ENCODE data around the gene FADS1. TPM values are rescaled to one million over a fixed set of nuclear protein-coding genes. Genes with fewer than 3 reads are reported as not detected.

The FADS1 gene
- total and polyA plus RNA-seq, 2 experiments from 2014 or later = 74.9 to 119 TPM

GRCh38 chr11:61847914-61848581 lies 31.2 kb upstream of the FADS1 start:
- Mint-ChIP-seq H3K27ac (peak overlapping the region; percentile 12; the same call in 1 of the 2 replicates), H3K4me1 (peaks cover 2% of the 10 kb centered on the region; the same call in 2 of the 3 replicates), H3K4me3 (no peak overlapping the region), H3K36me3 (ENCODE audit: low read depth) (peaks cover 96% of the 10 kb centered on the region), H3K27me3 (ENCODE audit: insufficient read depth, low read depth, poor library complexity) (peaks cover 11% of the 10 kb centered on the region), H3K9me3 (no peaks in the 10 kb centered on the region)
- TF ChIP-seq NANOG (IDR thresholded peaks at IDR 0.05; ENCODE audit: borderline replicate concordance) = no peak
- TF ChIP-seq CREB1 (CRISPR knock-in tag; IDR thresholded peaks at IDR 0.05; ENCODE audit: low read depth) = no peak
- TF ChIP-seq EZH2phosphoT487 (IDR thresholded peaks at IDR 0.05; ENCODE audit: unreplicated experiment) = no peak
- no peak for TF ChIP-seq POLR2AphosphoS5 (IDR thresholded peaks at IDR 0.05; ENCODE audit: low read depth)
- H3K79me2 ChIP-seq (replicated peaks; ENCODE audit: insufficient read depth) = peaks cover 19% of the 10 kb centered on the region
- DNase-seq (ENCODE audit: low spot score) = no peak
- no peak overlapping the region for H2AFZ ChIP-seq
- H3K9me2 ChIP-seq (ENCODE audit: insufficient read depth) = no peaks in the 10 kb centered on the region
- peaks cover 26% of the 10 kb centered on the region for H4K20me1 ChIP-seq (replicated peaks; ENCODE audit: insufficient read depth)
- H3K4me3 ChIP-seq = no peak overlapping the region
- H3K36me3 ChIP-seq (ENCODE audit: insufficient read depth) = peaks cover 72% of the 10 kb centered on the region
- H3K27me3 ChIP-seq (ENCODE audit: insufficient read depth) = no peaks in the 10 kb centered on the region
- no peak overlapping the region for H3K4me2 ChIP-seq
- H3F3A ChIP-seq (replicated peaks; ENCODE audit: low read depth) = peaks cover 23% of the 10 kb centered on the region; the same call in 1 of the 2 replicates
- ATAC-seq = no peak
- no peaks in the 10 kb centered on the region for H3K4me1 ChIP-seq (ENCODE audit: insufficient read depth)
- H3K27ac ChIP-seq (ENCODE audit: low read depth) = no peak overlapping the region

GRCh38 chr11:61846362-61847020 lies 29.7 kb upstream of the FADS1 start:
- Histone ChIP-seq H3K36me3 (ENCODE audit: insufficient read depth) (peaks cover 69% of the 10 kb centered on the region), H4K20me1 (replicated peaks; ENCODE audit: insufficient read depth) (peaks cover 29% of the 10 kb centered on the region), H3F3A (replicated peaks; ENCODE audit: low read depth) (0 out of 2 replicates have a peak, but pooled peaks cover 28% of the 10 kb centered on the region), H3K4me3 (no peak overlapping the region), H3K27me3 (ENCODE audit: insufficient read depth) (no peaks in the 10 kb centered on the region), H3K79me2 (replicated peaks; ENCODE audit: insufficient read depth) (peaks cover 16% of the 10 kb centered on the region), H3K4me2 (no peak overlapping the region), H2AFZ (no peak overlapping the region), H3K4me1 (ENCODE audit: insufficient read depth) (no peaks in the 10 kb centered on the region), H3K9me2 (ENCODE audit: insufficient read depth) (no peaks in the 10 kb centered on the region), H3K27ac (ENCODE audit: low read depth) (peak overlapping the region; percentile 62)
- Mint-ChIP-seq H3K27me3 (ENCODE audit: insufficient read depth, low read depth, poor library complexity) (peaks cover 9% of the 10 kb centered on the region), H3K27ac (no peak overlapping the region), H3K4me3 (no peak overlapping the region), H3K4me1 (peaks cover 2% of the 10 kb centered on the region; the same call in 2 of the 3 replicates), H3K36me3 (ENCODE audit: low read depth) (peaks cover 98% of the 10 kb centered on the region), H3K9me3 (no peaks in the 10 kb centered on the region)
- ATAC-seq (no peak), DNase-seq (ENCODE audit: low spot score) (no peak)
- TF ChIP-seq POLR2AphosphoS5 (IDR thresholded peaks at IDR 0.05; ENCODE audit: low read depth) = no peak
- no peak for TF ChIP-seq EZH2phosphoT487 (IDR thresholded peaks at IDR 0.05; ENCODE audit: unreplicated experiment)
- no peak for TF ChIP-seq STAT1 (IDR thresholded peaks at IDR 0.05; ENCODE audit: unreplicated experiment)
- no peak for TF ChIP-seq NANOG (IDR thresholded peaks at IDR 0.05; ENCODE audit: borderline replicate concordance)
- TF ChIP-seq CTCF (conservative IDR thresholded peaks at IDR 0.05; ENCODE audit: low read depth in 2 of 2) = no peak
- TF ChIP-seq ZNF331 (CRISPR knock-in tag; IDR thresholded peaks at IDR 0.05; ENCODE audit: low read depth) = no peak
- no peak for TF ChIP-seq ZNF114 (CRISPR knock-in tag; IDR thresholded peaks at IDR 0.05)
- TF ChIP-seq JUNB (IDR thresholded peaks at IDR 0.05; ENCODE audit: unreplicated experiment) = no peak
- no peak for TF ChIP-seq CREB1 (CRISPR knock-in tag; IDR thresholded peaks at IDR 0.05; ENCODE audit: low read depth)
- TF ChIP-seq ETS1 (IDR thresholded peaks at IDR 0.05) = no peak
- TF ChIP-seq ZNF462 (CRISPR knock-in tag; IDR thresholded peaks at IDR 0.05) = no peak
